ENCODE measurements around the gene IFT81.

DNA sequence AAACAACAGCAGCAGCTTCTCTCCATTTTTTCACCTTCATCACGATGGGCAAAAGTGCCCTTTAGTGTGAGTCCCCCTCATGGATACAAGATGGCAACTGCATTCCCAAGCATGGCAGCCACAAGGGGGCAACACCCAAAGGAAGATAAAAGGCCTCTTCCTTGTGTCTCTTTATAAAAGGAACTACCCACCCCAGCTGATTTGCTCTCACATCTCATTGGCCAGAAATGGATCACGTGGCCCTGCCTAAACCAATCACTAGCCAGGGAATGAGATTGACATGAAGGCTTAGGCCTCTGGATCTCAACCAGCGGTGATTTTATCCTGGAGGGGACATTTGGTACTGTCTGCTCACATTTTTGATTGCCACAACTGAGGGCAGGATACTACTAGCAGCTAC, 21.9 kb upstream of the IFT81 start:
- TF ChIP-seq ZNF274 (IDR thresholded peaks at IDR 0.05; ENCODE audit: low read depth, low read length), result no peak
- no peak for TF ChIP-seq YY1 (IDR thresholded peaks at IDR 0.05; ENCODE audit: insufficient read depth, insufficient read length)
